Head of caudate nucleus (tissue), 42 donors: ENCODE results near the gene CAPN10.

Source experiments
- DNase-seq, 42 donors: peaks; one replicate each; pipeline versions ENCODE4 v3.0.0 to v3.0.0-alpha.2; 2020 to 2021; ENCODE audit warnings: mixed read lengths in 7 of 42
- intact Hi-C: fragments of 100-400 bp; cut with DNase I; formaldehyde crosslinking; loops from one replicate; pipeline ENCODE4 v1.15.0; 2022

CAPN10 gene

GRCh38 chr2:240583774-240584173, 2.8 kb upstream of the CAPN10 start:
- intact Hi-C loops, result no loop called here
- DNase-seq, result no peak

- no peak for DNase-seq
- intact Hi-C loops, result no loop called here
These were observed 2.0 kb upstream of the CAPN10 start for GRCh38 chr2:240584486-240585031.

- intact Hi-C loops, result no loop called here
- DNase-seq, result no peak
These were observed 1.4 kb upstream of the CAPN10 start for GRCh38 chr2:240585101-240585500.

- no peak for DNase-seq
- intact Hi-C loops, result no loop called here
These were observed 795 bp upstream of the CAPN10 start for GRCh38 chr2:240585681-240586197.

GRCh38 chr2:240586919-240587800, 626 bp downstream of the CAPN10 start:
- intact Hi-C loops, result no loop called here
- DNase-seq, result peak in 7 of 42 donors; percentile 15 to 65 (median 37)

GRCh38 chr2:240588006-240588655, 1.6 kb downstream of the CAPN10 start:
- no peak for DNase-seq
- intact Hi-C loops, result no loop called here

GRCh38 chr2:240588669-240589068, 2.1 kb downstream of the CAPN10 start:
- intact Hi-C loops, result no loop called here
- DNase-seq, result no peak

- peak in 2 of 42 donors; percentile 2 to 4 for DNase-seq
- intact Hi-C loops, result no loop called here
These were observed 2.8 kb downstream of the CAPN10 start for GRCh38 chr2:240589375-240589774.

GRCh38 chr2:240589850-240590525, 3.5 kb downstream of the CAPN10 start:
- peak in 3 of 42 donors; percentile 4 to 27 (median 5) for DNase-seq
- intact Hi-C loops, result no loop called here

- DNase-seq, result peak in 5 of 42 donors; percentile 1 to 19 (median 4)
- intact Hi-C loops, result no loop called here
These were observed 4.2 kb downstream of the CAPN10 start for GRCh38 chr2:240590681-240591111.

- intact Hi-C loops, result no loop called here
- DNase-seq, result no peak
These were observed 4.7 kb downstream of the CAPN10 start for GRCh38 chr2:240591226-240591625.

GRCh38 chr2:240591784-240592183, 5.2 kb downstream of the CAPN10 start:
- DNase-seq, result peak in 2 of 42 donors; percentile 4 to 12
- intact Hi-C loops, result no loop called here

GRCh38 chr2:240593026-240593702, 6.6 kb downstream of the CAPN10 start:
- intact Hi-C loops, result no loop called here
- peak in 15 of 42 donors; percentile 0 to 34 (median 10) for DNase-seq

- peak in 15 of 42 donors; percentile 1 to 35 (median 10) for DNase-seq
- intact Hi-C loops, result no loop called here
These were observed 7.3 kb downstream of the CAPN10 start for GRCh38 chr2:240593703-240594451.

GRCh38 chr2:240594511-240595380, 8.2 kb downstream of the CAPN10 start:
- peak in 16 of 42 donors; percentile 3 to 43 (median 17) for DNase-seq
- intact Hi-C loops, result no loop called here

- peak in 22 of 42 donors; percentile 3 to 62 (median 36) for DNase-seq
- intact Hi-C loops, result no loop called here
These were observed 9.0 kb downstream of the CAPN10 start for GRCh38 chr2:240595381-240596079.
